Neutrophil (primary cell): Measurements from ENCODE around the gene MADCAM1.

Experiments used
- H3K27ac ChIP-seq: fragments of 200-600 bp; sonication (generic); 2 replicates; pipeline ENCODE4 v1.5.1; 2016; ENCODE audit warnings: mild to moderate bottlenecking, moderate library complexity
- H3K27me3 ChIP-seq: fragments of 200-600 bp; sonication (generic); 2 replicates; pipeline ENCODE4 v1.6.0; 2016; ENCODE audit warnings: mild to moderate bottlenecking
- H3K36me3 ChIP-seq: fragments of 200-600 bp; sonication (generic); 2 replicates; pipeline ENCODE4 v1.5.1; 2017
- H3K4me1 ChIP-seq, 2 experiments: fragments of 200-600 bp in 1 of 2; sonication (generic) in 1 of 2; 1 replicate in 1 of 2; 2 replicates in 1 of 2; pipeline versions ENCODE4 v1.5.1 to v1.6.1; 2013 to 2016; ENCODE audit warnings: low read depth in 1 of 2, low read length in 1 of 2, mild to moderate bottlenecking in 1 of 2, moderate library complexity in 1 of 2; ENCODE audit not compliant: control insufficient read depth in 1 of 2, insufficient read depth in 1 of 2
- H3K4me3 ChIP-seq, 2 experiments: fragments of 200-600 bp in 1 of 2; sonication (generic) in 1 of 2; 1 replicate in 1 of 2; 2 replicates in 1 of 2; pipeline ENCODE4 v1.5.1; 2013 to 2016; ENCODE audit warnings: low read depth in 1 of 2, low read length in 1 of 2, mild to moderate bottlenecking in 1 of 2, moderate library complexity in 1 of 2
- H3K9me3 ChIP-seq: fragments of 200-600 bp; sonication (generic); 2 replicates; pipeline ENCODE4 v1.5.1; 2016
- CTCF ChIP-seq: fragments of 200-600 bp; sonication (generic); IDR thresholded peaks from 2 replicates; pipeline ENCODE4 v1.5.1; 2016; ENCODE audit warnings: antibody characterized with exemption

Gene MADCAM1

GRCh38 chr19:469833-470232 is 26.5 kb upstream of the MADCAM1 start:
- Histone ChIP-seq H3K4me3 (no peak overlapping the region), H3K27ac (no peak overlapping the region), H3K27me3 (peaks cover 8% of the 10 kb centered on the region), H3K36me3 (no peaks in the 10 kb centered on the region), H3K4me1 (no peaks in the 10 kb centered on the region), H3K9me3 (no peaks in the 10 kb centered on the region)
- TF ChIP-seq CTCF, result no peak

GRCh38 chr19:470701-471100 is 25.6 kb upstream of the MADCAM1 start:
- Histone ChIP-seq H3K27me3 (peaks cover 15% of the 10 kb centered on the region), H3K27ac (no peak overlapping the region), H3K36me3 (no peaks in the 10 kb centered on the region), H3K9me3 (no peaks in the 10 kb centered on the region), H3K4me3 (no peak overlapping the region), H3K4me1 (no peaks in the 10 kb centered on the region)
- TF ChIP-seq CTCF, result no peak

- Histone ChIP-seq H3K27me3 (peaks cover 27% of the 10 kb centered on the region), H3K4me3 (no peak overlapping the region)
- TF ChIP-seq CTCF, result no peak
Observed at GRCh38 chr19:472005-472858, 24.1 kb upstream of the MADCAM1 start.

GRCh38 chr19:474126-475078 is 21.9 kb upstream of the MADCAM1 start:
- H3K9me3 ChIP-seq, result no peaks in the 10 kb centered on the region
- no peaks in the 10 kb centered on the region for H3K36me3 ChIP-seq
- H3K4me1 ChIP-seq, result no peaks in the 10 kb centered on the region
- H3K4me3 ChIP-seq, result no peak overlapping the region
- TF ChIP-seq CTCF, result no peak
- no peak overlapping the region for H3K27ac ChIP-seq
- peaks cover 44% of the 10 kb centered on the region for H3K27me3 ChIP-seq

More at GRCh38 chr19:472005-472858, 24.1 kb upstream of the MADCAM1 start:
- Histone ChIP-seq H3K36me3 (no peaks in the 10 kb centered on the region), H3K27ac (no peak overlapping the region), H3K9me3 (no peaks in the 10 kb centered on the region), H3K4me1 (no peaks in the 10 kb centered on the region)

- TF ChIP-seq CTCF, result no peak
- Histone ChIP-seq H3K36me3 (no peaks in the 10 kb centered on the region), H3K9me3 (no peaks in the 10 kb centered on the region), H3K4me1 (no peaks in the 10 kb centered on the region), H3K27me3 (peaks cover 44% of the 10 kb centered on the region), H3K27ac (no peak overlapping the region), H3K4me3 (no peak overlapping the region)
Observed at GRCh38 chr19:475360-475759, 20.9 kb upstream of the MADCAM1 start.
